ENCODE measurements around the gene ABR.
"Not testable (repeated sequence)": the region's sequence is repeated elsewhere in the genome, so short reads cannot be mapped to it uniquely, and the experiment has no call there.

The ABR gene

DNA sequence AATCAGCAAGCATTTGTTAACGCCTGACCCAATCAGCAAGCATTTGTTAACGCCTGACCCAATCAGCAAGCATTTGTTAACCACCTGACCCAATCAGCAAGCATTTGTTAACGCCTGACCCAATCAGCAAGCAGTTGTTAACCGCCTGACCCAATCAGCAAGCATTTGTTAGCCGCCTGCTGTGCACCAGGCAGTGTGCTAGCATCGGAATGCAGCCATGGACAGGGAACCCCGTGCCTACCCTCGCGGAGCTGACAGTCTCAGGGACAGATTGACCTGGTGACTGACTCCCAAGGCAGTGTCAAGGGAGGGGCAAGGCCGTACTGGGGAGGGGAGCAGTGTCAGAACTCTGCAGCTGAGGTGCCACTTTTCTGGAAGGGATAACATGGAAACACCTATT lies 66.9 kb downstream of the ABR start:
- no peak for DNase-seq

DNA sequence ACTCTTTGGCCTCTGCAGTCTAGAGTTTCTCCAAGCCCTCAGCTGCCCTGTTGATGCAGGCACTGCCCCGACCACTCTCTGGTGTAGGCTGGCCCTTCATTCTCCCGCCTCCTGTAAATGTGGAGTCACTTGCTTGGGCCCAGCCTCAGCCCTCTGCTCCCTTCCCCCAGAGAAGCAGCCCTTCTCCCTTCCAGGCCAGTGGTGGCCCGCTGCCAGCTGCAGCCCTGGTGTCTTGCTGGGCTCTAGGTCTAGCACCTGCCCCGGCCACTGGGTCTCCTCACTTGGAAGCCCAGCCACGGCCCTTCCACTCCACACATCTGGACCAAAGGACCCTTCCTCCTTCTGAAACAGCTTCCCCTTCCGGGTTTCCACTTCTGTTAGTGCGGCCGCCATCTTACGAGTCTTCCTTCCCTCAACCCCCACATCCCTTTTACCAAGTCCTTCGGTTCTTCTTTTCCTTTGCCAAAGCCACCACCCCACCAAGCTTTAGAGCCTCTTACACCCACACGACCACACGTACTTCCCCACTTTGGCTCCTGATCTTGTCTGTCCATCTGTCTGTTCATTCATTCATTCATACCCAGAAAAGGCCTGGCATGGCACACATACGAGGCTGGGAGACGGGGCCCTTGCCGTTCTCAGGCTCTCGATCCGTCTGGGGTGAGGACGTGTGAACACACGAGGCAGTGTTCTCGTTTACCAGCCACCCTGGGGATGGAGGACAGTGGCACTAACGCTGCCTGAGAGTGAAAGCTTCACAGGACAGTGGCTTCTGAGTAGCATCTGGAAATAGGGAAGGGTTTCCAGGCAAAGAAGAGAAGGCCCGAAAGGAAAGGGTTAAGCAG lies 68.0 kb downstream of the ABR start:
- DNase-seq, result no peak

GRCh38 chr17:1110862-1111598 lies 68.8 kb downstream of the ABR start:
- DNase-seq, result peak; percentile 31

GRCh38 chr17:1110541-1110861 lies 69.3 kb downstream of the ABR start:
- DNase-seq, result no peak

- DNase-seq, result no peak
Observed at GRCh38 chr17:1109606-1110540, 69.9 kb downstream of the ABR start.

GRCh38 chr17:1108765-1109605 lies 70.8 kb downstream of the ABR start:
- DNase-seq, result no peak

GRCh38 chr17:1108478-1108764 lies 71.4 kb downstream of the ABR start:
- DNase-seq, result peak; percentile 9

DNA sequence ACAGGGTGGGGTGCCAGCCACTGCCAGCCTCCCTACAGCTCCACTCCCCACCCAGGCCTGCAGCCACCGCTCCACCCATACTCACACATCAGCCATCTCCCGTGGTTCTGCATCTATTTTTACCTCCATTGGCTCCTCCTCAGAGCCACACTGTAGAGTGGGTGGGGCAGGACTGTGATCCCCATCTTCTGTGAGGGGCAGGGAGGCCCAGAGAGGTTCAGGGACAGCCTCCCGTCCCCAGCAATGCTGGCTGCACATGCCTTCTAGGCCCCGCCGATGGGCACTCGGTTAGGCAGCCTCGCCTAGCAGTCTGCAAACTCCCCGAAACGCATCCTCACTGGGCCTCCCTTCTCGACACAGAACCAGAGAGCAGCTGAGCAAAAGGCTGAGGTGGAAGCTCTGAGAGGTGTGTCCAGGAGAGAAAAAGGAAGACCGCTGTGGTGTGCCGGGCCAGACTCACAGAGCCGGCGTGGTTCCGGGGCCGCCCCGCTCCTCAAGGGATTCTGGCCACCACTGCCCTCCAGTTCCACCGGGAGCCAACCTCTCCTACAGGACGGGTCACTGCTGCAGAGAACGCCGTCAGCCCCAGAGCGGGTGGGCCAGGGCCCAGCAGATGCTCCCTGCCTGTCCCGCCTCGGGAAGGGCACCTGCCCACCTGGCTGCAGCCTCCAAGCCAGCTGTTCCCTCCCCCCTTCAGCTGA lies 71.9 kb downstream of the ABR start:
- no peak for DNase-seq

GRCh38 chr17:1107083-1107776 lies 72.6 kb downstream of the ABR start:
- DNase-seq, result no peak

- DNase-seq, result no peak
Observed at GRCh38 chr17:1104222-1104621, 75.6 kb downstream of the ABR start.

GRCh38 chr17:1100382-1100781 lies 79.4 kb downstream of the ABR start:
- no peak for DNase-seq

DNA sequence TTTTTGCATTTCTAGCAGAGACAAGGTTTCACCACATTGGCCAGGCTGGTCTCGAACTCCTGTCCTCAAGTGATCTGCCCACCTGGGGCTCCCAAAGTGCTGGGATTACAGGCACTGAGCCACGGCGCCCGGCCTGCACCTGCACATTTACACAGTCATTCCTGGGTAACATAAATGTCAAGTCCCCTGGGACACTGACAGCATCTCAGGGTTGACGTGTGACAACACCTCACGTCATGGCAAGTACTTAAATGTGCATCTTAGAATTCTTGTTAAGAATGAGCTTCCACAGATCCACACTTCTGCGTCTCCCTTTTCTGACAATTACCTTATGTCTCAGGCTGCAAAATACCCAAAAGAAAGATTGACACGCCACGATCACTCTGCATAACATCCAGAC lies 80.5 kb downstream of the ABR start:
- DNase-seq, result no peak

DNA sequence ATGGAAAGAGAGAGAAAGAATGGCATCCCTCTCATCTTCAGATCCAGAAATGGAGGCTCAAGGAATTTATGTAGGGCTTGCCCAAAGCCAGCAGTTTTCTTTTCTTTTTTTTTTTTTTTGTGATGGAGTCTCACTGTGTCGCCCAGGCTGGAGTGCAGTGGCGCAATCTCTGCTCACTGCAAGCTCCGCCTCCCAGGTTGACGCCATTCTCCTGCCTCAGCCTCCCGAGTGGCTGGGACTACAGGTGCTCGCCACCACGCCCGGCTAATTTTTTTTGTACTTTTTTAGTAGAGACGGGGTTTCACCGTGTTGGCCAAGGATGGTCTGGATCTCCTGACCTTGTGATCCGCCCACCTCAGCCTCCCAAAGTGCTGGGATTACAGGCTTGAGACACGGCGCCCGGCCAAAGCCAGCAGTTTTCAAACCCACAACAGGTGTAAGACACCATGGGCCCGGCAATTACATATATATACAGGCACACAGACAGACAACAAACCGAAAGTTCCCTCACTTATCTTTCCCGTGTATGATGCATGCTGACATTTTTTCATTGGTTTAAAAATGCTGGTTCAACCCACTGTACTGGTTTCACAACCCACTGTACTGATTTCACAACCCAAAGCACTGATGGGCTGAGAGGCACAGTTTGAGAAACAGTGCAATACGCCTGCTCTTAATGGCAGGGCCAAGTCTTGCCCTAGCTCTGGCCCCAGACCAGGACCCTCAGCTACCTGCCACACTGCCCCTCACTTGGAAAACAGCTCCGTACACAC lies 81.6 kb downstream of the ABR start:
- DNase-seq, result not testable (repeated sequence)

GRCh38 chr17:1096215-1096614 lies 83.6 kb downstream of the ABR start:
- DNase-seq, result no peak

GRCh38 chr17:1095853-1096173 lies 84.0 kb downstream of the ABR start:
- DNase-seq, result no peak

GRCh38 chr17:1095090-1095852 lies 84.5 kb downstream of the ABR start:
- no peak for DNase-seq

DNA sequence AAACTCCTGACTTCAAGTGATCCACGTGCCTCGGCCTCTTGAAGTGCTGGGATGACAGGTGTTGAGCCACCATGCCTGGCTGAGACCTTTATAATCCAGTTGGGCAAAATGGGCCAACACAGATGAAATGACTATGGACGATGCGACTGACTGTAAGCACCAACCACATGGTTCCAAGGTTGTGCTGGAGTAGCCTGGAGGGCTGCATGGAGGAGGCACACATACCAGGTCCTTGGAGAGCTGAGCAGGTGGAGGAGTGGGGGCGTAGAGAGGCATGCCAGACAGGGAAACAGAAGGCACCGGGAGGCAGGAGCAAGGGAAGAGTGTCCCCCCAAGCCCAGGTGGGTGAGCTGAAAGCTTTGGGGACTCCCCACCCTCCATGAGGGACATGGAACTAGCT lies 85.2 kb downstream of the ABR start:
- no peak for DNase-seq

GRCh38 chr17:1091900-1092299 lies 87.9 kb downstream of the ABR start:
- peak; percentile 42 for DNase-seq

- no peak for DNase-seq
Observed at GRCh38 chr17:1091190-1091534, 88.6 kb downstream of the ABR start.
